Adrenal gland (tissue), 12 donors: ENCODE results near the gene PRKN. TPM values are rescaled to one million over a fixed set of nuclear protein-coding genes. Genes with fewer than 3 reads are reported as not detected.
A peak's percentile ranks its signal among the peaks of the same experiment; 100 is the strongest.

Source experiments
- DNase-seq, 7 donors: peaks; one replicate each; pipeline ENCODE4 v3.0.0-alpha.2; 2019 to 2020
- H3K27ac ChIP-seq, 5 donors: fragments of 200-600 bp; sonication (generic) in 4 of 5; 1 replicate in 3 of 5; 2 replicates in 2 of 5; pipeline versions ENCODE4 v1.5.1 to v1.8.0; 2016 to 2020; ENCODE audit warnings: mild to moderate bottlenecking in 1 of 5
- H3K27me3 ChIP-seq: fragments of 200-600 bp; 2 replicates; pipeline ENCODE4 v1.8.0; 2021
- H3K36me3 ChIP-seq, 2 donors: fragments of 200-600 bp; replicated peaks in 1 of 2; 1 replicate in 1 of 2; 2 replicates in 1 of 2; pipeline versions ENCODE4 v1.5.1 to v1.8.0; 2018 to 2022
- H3K4me1 ChIP-seq, 2 donors: fragments of 200-600 bp; replicated peaks in 1 of 2; 1 replicate in 1 of 2; 2 replicates in 1 of 2; pipeline versions ENCODE4 v1.5.1 to v1.8.0; 2018 to 2021
- H3K4me3 ChIP-seq, 4 donors: fragments of 200-600 bp; sonication (generic) in 3 of 4; one replicate each; pipeline ENCODE4 v1.5.1; 2016 to 2018
- H3K9me3 ChIP-seq, 3 donors: fragments of 200-600 bp; sonication (generic) in 1 of 3; replicated peaks in 1 of 3; 1 replicate in 2 of 3; 2 replicates in 1 of 3; pipeline versions ENCODE4 v1.5.1 to v1.8.0; 2016 to 2021
- CTCF ChIP-seq, 6 experiments: fragments of 450-650 bp in 4 of 6; fragments of 200-600 bp in 2 of 6; sonication (generic) in 1 of 6; IDR thresholded peaks; 1 replicate in 5 of 6; 2 replicates in 1 of 6; pipeline versions ENCODE4 v1.5.1 to v1.8.0; 2016 to 2021; ENCODE audit warnings: antibody characterized with exemption in 6 of 6, mild to moderate bottlenecking in 2 of 6, moderate library complexity in 1 of 6
- POLR2A ChIP-seq, 2 donors: fragments of 450-650 bp; IDR thresholded peaks; one replicate each; pipeline ENCODE4 v1.6.1; 2017; ENCODE audit warnings: antibody characterized with exemption in 2 of 2, mild to moderate bottlenecking in 2 of 2, moderate library complexity in 1 of 2
- WGBS, 4 donors: extraction: QIAGEN DNeasy Blood & Tissue Kit in 2 of 4; methylation state at CpG; one replicate each; pipeline versions ENCODE4 v1.1.5 to v1.1.7; 2013 to 2017; 5-methylcytosine and 5-hydroxymethylcytosine counted together
- intact Hi-C, 2 donors: fragments of 100-400 bp; cut with DNase I; formaldehyde crosslinking; loops; one replicate each; pipeline versions ENCODE4 v1.14.1 to v1.15.0; 2022 to 2023
- polyA plus RNA-seq, 3 donors: library from polyadenylated mRNA; stranded (reverse); fragments of 200-250 nt in 2 of 3; fragments of 350-450 nt in 1 of 3; fragmentation: Illumina TruSeq in 1 of 3; extraction: RNeasy Lipid Tissue Mini Kit (QIAGEN cat#74804) in 1 of 3; gene quantifications; one replicate each; pipeline ENCODE4 v1.2.3, GENCODE V29; 2013 to 2014
- total RNA-seq, 9 donors: library from RNA; depleted of rRNA in 4 of 9; stranded (reverse); fragments of >200 nt in 4 of 9; fragments of 120-200 nt in 1 of 9; fragmentation: NEBNext Ultra II Directional in 1 of 9; extraction: Animal tissue kit (Norgen Biotek cat#: 25700) in 1 of 9; gene quantifications; one replicate each; pipeline versions ENCODE4 v1.1.0 to v1.2.4, GENCODE V29; 2013 to 2023
- donor health status: healthy with polysubstance abuse.
- donor health status: Bipolar disorder and iron deficiency.
- donor health status: DM: yes; HTN: yes; CAD: no.
- donor health status: DM: no; HTN: no; CAD: no.
- donor health status: DM: no; HTN: no; CAD: no.
- donor health status: DM: yes; HTN: yes; CAD: no.

The PRKN gene
- total and polyA plus RNA-seq, 12 donors = 1.9 to 159 (median 13.3) TPM

GRCh38 chr6:162728706-162729105, 1.1 kb upstream of the PRKN start:
- Histone ChIP-seq H3K36me3 (no peaks in the 10 kb centered on the region), H3K27me3 (no peaks in the 10 kb centered on the region), H3K27ac (no peak overlapping the region), H3K9me3 (no peaks in the 10 kb centered on the region), H3K4me3 (no peak overlapping the region), H3K4me1 (peaks cover 5 to 9% of the 10 kb centered on the region in 2 donors)
- 85 to 98% (median 93%) methylated on average over 1 of the region's 1 CpG for WGBS, 4 donors
- no peak for DNase-seq
- TF ChIP-seq CTCF (IDR thresholded peaks at IDR 0.05) = no peak
- no peak for TF ChIP-seq POLR2A (IDR thresholded peaks at IDR 0.05)
- intact Hi-C loops = no loop called here

GRCh38 chr6:162728197-162728596, 631 bp upstream of the PRKN start:
- DNase-seq = peak in 4 of 7 donors; percentile 5 to 55 (median 24)
- intact Hi-C loops = no loop called here
- Histone ChIP-seq H3K27me3 (no peaks in the 10 kb centered on the region), H3K27ac (peak overlapping the region in 3 of 5 donors; percentile 42 to 61 (median 43)), H3K4me3 (peak overlapping the region in 2 of 4 donors; percentile 81 to 99), H3K36me3 (no peaks in the 10 kb centered on the region), H3K9me3 (no peaks in the 10 kb centered on the region), H3K4me1 (peaks cover 5 to 9% of the 10 kb centered on the region in 2 donors)
- TF ChIP-seq POLR2A (IDR thresholded peaks at IDR 0.05) (no peak), CTCF (IDR thresholded peaks at IDR 0.05) (no peak)
- 20 to 25% (median 23%) methylated on average over 7 of the region's 7 CpGs for WGBS, 4 donors

GRCh38 chr6:162726947-162727321, 632 bp downstream of the PRKN start:
- H3K27me3 ChIP-seq = no peaks in the 10 kb centered on the region
- H3K36me3 ChIP-seq = no peaks in the 10 kb centered on the region
- WGBS, 4 donors = 10 to 21% (median 15%) methylated on average over 5 to 13 of the region's 13 CpGs
- no peak for TF ChIP-seq CTCF (IDR thresholded peaks at IDR 0.05)
- no peak for TF ChIP-seq POLR2A (IDR thresholded peaks at IDR 0.05)
- intact Hi-C loops = no loop called here
- peaks cover 5 to 9% of the 10 kb centered on the region in 2 donors for H3K4me1 ChIP-seq
- no peaks in the 10 kb centered on the region for H3K9me3 ChIP-seq
- H3K4me3 ChIP-seq = peak overlapping the region in 3 of 4 donors; percentile 71 to 99 (median 81)
- H3K27ac ChIP-seq = peak overlapping the region in 3 of 5 donors; percentile 83 to 86 (median 85)
- DNase-seq = peak in 2 of 7 donors; percentile 7 to 17

- TF ChIP-seq POLR2A (IDR thresholded peaks at IDR 0.05) = no peak
- TF ChIP-seq CTCF (IDR thresholded peaks at IDR 0.05) = no peak
- Histone ChIP-seq H3K27me3 (no peaks in the 10 kb centered on the region), H3K4me3 (no peak overlapping the region), H3K27ac (no peak overlapping the region), H3K4me1 (peaks cover 5 to 15% of the 10 kb centered on the region in 2 donors), H3K36me3 (no peaks in the 10 kb centered on the region), H3K9me3 (no peaks in the 10 kb centered on the region)
- intact Hi-C loops = no loop called here
- no peak for DNase-seq
- 89 to 95% (median 91%) methylated on average over 1 of the region's 1 CpG for WGBS, 4 donors
Measured at GRCh38 chr6:162722633-162723032, 4.9 kb downstream of the PRKN start.
